Liver (tissue), 9 donors: ENCODE data around the gene MTMR2. TPM values are rescaled to one million over a fixed set of nuclear protein-coding genes. Genes with fewer than 3 reads are reported as not detected.

ENCODE experiments used
- DNase-seq: peaks from one replicate; pipeline ENCODE4 v3.0.0-alpha.2; 2017; ENCODE audit warnings: low spot score
- H3K27ac ChIP-seq, 2 donors: one replicate each; pipeline ENCODE4 v1.7.0; 2013; ENCODE audit warnings: inconsistent platforms in 2 of 2, low read length in 2 of 2, control low read depth in 1 of 2, low read depth in 1 of 2, mild to moderate bottlenecking in 1 of 2
- H3K27me3 ChIP-seq, 4 donors: one replicate each; pipeline versions ENCODE4 v1.6.1 to v1.7.0; 2013; ENCODE audit warnings: low read length in 3 of 4, inconsistent platforms in 1 of 4, mild to moderate bottlenecking in 1 of 4, moderate library complexity in 1 of 4; ENCODE audit not compliant: control insufficient read depth in 4 of 4, insufficient read depth in 4 of 4
- H3K36me3 ChIP-seq, 4 donors: one replicate each; pipeline versions ENCODE4 v1.6.1 to v1.7.0; 2013; ENCODE audit warnings: low read length in 3 of 4, mild to moderate bottlenecking in 3 of 4, low read depth in 1 of 4, moderate library complexity in 1 of 4; ENCODE audit not compliant: control insufficient read depth in 4 of 4, insufficient read depth in 3 of 4
- H3K4me1 ChIP-seq, 4 donors: one replicate each; pipeline versions ENCODE4 v1.6.1 to v1.7.0; 2013; ENCODE audit warnings: low read length in 3 of 4, mild to moderate bottlenecking in 3 of 4, moderate library complexity in 1 of 4; ENCODE audit not compliant: control insufficient read depth in 4 of 4, insufficient read depth in 4 of 4
- H3K4me3 ChIP-seq, 3 donors: one replicate each; pipeline versions ENCODE4 v1.6.1 to v1.7.0; 2013; ENCODE audit warnings: low read length in 3 of 3, control low read depth in 1 of 3, low read depth in 1 of 3, mild to moderate bottlenecking in 1 of 3
- H3K9ac ChIP-seq, 2 donors: one replicate each; pipeline ENCODE4 v1.7.0; 2013; ENCODE audit warnings: low read length in 2 of 2, mild to moderate bottlenecking in 2 of 2, moderate library complexity in 2 of 2, control low read depth in 1 of 2, low read depth in 1 of 2
- H3K9me3 ChIP-seq, 4 donors: one replicate each; pipeline versions ENCODE4 v1.6.1 to v1.7.0; 2013; ENCODE audit warnings: low read length in 3 of 4; ENCODE audit not compliant: control insufficient read depth in 4 of 4
- EGR1 ChIP-seq, 2 donors: IDR thresholded peaks; 2 replicates each; pipeline ENCODE4 v1.6.1; 2016 to 2018; ENCODE audit warnings: antibody characterized with exemption in 2 of 2, low read depth in 2 of 2
- FOXA1 ChIP-seq: IDR thresholded peaks from 2 replicates; pipeline ENCODE4 v1.6.1; 2016; ENCODE audit warnings: antibody characterized with exemption
- FOXA2 ChIP-seq: IDR thresholded peaks from 2 replicates; pipeline ENCODE4 v1.6.1; 2016; ENCODE audit warnings: antibody characterized with exemption
- GABPA ChIP-seq, 2 donors: IDR thresholded peaks in 1 of 2; conservative IDR thresholded peaks in 1 of 2; 2 replicates each; pipeline ENCODE4 v1.6.1; 2016; ENCODE audit warnings: antibody characterized with exemption in 2 of 2, mild to moderate bottlenecking in 1 of 2, moderate library complexity in 1 of 2
- HNF4A ChIP-seq, 2 donors: conservative IDR thresholded peaks; 2 replicates each; pipeline ENCODE4 v1.6.1; 2016; ENCODE audit warnings: antibody characterized with exemption in 2 of 2, mild to moderate bottlenecking in 2 of 2
- HNF4G ChIP-seq: IDR thresholded peaks from 2 replicates; pipeline ENCODE4 v1.6.1; 2016; ENCODE audit warnings: antibody characterized with exemption
- JUND ChIP-seq, 2 donors: IDR thresholded peaks; 2 replicates each; pipeline ENCODE4 v1.6.1; 2016; ENCODE audit warnings: antibody characterized with exemption in 2 of 2
- NR2F2 ChIP-seq: IDR thresholded peaks from 2 replicates; pipeline ENCODE4 v1.6.1; 2016; ENCODE audit warnings: antibody characterized with exemption
- RAD21 ChIP-seq, 2 donors: IDR thresholded peaks; 2 replicates each; pipeline ENCODE4 v1.6.1; 2016; ENCODE audit warnings: antibody characterized with exemption in 2 of 2, mild to moderate bottlenecking in 2 of 2
- RXRA ChIP-seq, 2 donors: IDR thresholded peaks; 2 replicates each; pipeline ENCODE4 v1.6.1; 2017 to 2018; ENCODE audit warnings: antibody characterized with exemption in 2 of 2, mild to moderate bottlenecking in 1 of 2
- SP1 ChIP-seq: IDR thresholded peaks from 2 replicates; pipeline ENCODE4 v1.6.1; 2018; ENCODE audit warnings: antibody characterized with exemption, mild to moderate bottlenecking
- TAF1 ChIP-seq: conservative IDR thresholded peaks from 2 replicates; pipeline ENCODE4 v1.6.1; 2016; ENCODE audit warnings: antibody characterized with exemption, mild to moderate bottlenecking
- YY1 ChIP-seq: IDR thresholded peaks from 2 replicates; pipeline ENCODE4 v1.6.1; 2016; ENCODE audit warnings: antibody characterized with exemption, mild to moderate bottlenecking
- WGBS: extraction: QIAGEN DNeasy Blood & Tissue Kit; methylation state at CpG from one replicate; pipeline ENCODE4 v1.1.7; 2013; 5-methylcytosine and 5-hydroxymethylcytosine counted together
- polyA plus RNA-seq, 2 donors: library from polyadenylated mRNA; stranded (reverse) in 1 of 2; unstranded in 1 of 2; fragments of 200-250 nt in 1 of 2; fragments of >200 nt in 1 of 2; fragmentation: Nextera tagmentation in 1 of 2; extraction: Ambion mirVana in 1 of 2; gene quantifications; one replicate each; pipeline versions ENCODE4 v1.2.1 to v1.2.3, GENCODE V29; 2013 to 2015
- total RNA-seq, 2 donors: library from RNA; depleted of rRNA; stranded (reverse); fragments of >200 nt; gene quantifications; one replicate each; pipeline ENCODE4 v1.2.3, GENCODE V29; 2014
- TF ChIP-seq, protein P1 (sequence below): IDR thresholded peaks from 2 replicates; pipeline ENCODE4 v1.6.1; 2016; ENCODE audit warnings: antibody characterized with exemption
- TF ChIP-seq, protein P2 (sequence below): IDR thresholded peaks from 2 replicates; pipeline ENCODE4 v1.6.1; 2016; ENCODE audit warnings: antibody characterized with exemption
- TF ChIP-seq, protein P3 (sequence below): IDR thresholded peaks from 2 replicates; pipeline ENCODE4 v1.6.1; 2016; ENCODE audit warnings: antibody characterized with exemption
- TF ChIP-seq, protein P4 (sequence below): IDR thresholded peaks from 2 replicates; pipeline ENCODE4 v1.6.1; 2016; ENCODE audit warnings: antibody characterized with exemption, mild to moderate bottlenecking
- TF ChIP-seq, protein P5 (sequence below): fragments of 150-350 bp; IDR thresholded peaks from 2 replicates; pipeline ENCODE4 v1.5.1; 2017; ENCODE audit warnings: improper control_type of control experiment, low read depth, low read length; ENCODE audit not compliant: missing input control
- donor health status: healthy.
- donor health status: healthy.
- donor health status: healthy.
- donor health status: healthy.
- donor health status: healthy.

The MTMR2 gene
- total and polyA plus RNA-seq, 4 donors = 2.0 to 9.5 (median 3.1) TPM

DNA sequence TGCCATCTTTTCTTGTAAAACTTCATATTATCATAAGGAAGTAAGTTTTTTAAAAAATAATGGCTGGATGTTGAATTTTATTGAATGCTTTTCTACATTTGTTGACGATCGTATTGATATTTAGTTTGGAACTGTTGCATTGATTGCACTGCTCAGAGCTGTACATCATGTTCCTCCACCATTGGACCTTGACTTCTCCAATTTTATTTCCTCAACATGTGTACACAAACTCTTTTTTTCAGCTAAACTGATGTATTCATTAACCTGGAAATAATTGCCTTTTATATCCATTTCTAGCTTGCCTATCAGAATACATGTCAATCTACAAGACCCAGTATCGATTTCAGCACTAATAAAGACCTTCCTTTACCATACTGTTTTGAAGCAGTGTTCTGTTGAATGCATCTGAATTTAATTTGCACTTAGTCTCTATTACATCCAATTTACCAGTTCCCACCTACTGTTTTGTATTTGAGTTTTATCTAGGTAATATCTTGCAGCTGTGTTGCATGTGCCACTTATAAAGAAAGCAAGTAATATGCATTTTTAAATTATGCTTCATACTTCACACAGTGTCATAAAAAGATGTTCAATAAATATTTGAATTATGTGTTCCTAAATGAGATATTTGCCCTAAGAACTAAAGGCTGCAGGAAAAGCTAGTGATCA, 128.1 kb downstream of the MTMR2 start:
- Histone ChIP-seq H3K27me3 (no peaks in the 10 kb centered on the region), H3K9ac (peak overlapping the region in 1 of 2 donors; percentile 61), H3K36me3 (peaks cover under 1 to 7% (median 4%) of the 10 kb centered on the region in 4 donors), H3K27ac (peak overlapping the region; percentile 36), H3K4me1 (peaks cover 7 to 36% (median 14%) of the 10 kb centered on the region in 4 donors), H3K9me3 (no peaks in the 10 kb centered on the region), H3K4me3 (peak overlapping the region in 1 of 3 donors; percentile 56)
- WGBS = 31% methylated on average over 3 of the region's 3 CpGs
- DNase-seq = no peak
- TF ChIP-seq GABPA (IDR thresholded peaks at IDR 0.05 in 1 of 2, conservative IDR thresholded peaks at IDR 0.05 in 1 of 2) = peak in 1 of 2 donors; percentile 51
- peak; percentile 95 for TF ChIP-seq FOXA2
- peak; percentile 95 for TF ChIP-seq HNF4G
- TF ChIP-seq HNF4A (conservative IDR thresholded peaks at IDR 0.05) = peak; percentile 94 to 98
- TF ChIP-seq NR2F2 = peak; percentile 27
- peak in 1 of 2 donors; percentile 13 for TF ChIP-seq RAD21 (IDR thresholded peaks at IDR 0.05)
- TF ChIP-seq, protein P1, sequence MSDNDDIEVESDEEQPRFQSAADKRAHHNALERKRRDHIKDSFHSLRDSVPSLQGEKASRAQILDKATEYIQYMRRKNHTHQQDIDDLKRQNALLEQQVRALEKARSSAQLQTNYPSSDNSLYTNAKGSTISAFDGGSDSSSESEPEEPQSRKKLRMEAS = peak; percentile 77
- peak in 1 of 2 donors; percentile 46 for TF ChIP-seq EGR1 (IDR thresholded peaks at IDR 0.05; ENCODE audit: low read depth in 2 of 2)
- TF ChIP-seq SP1 = peak; percentile 98
- no peak for TF ChIP-seq TAF1
- TF ChIP-seq, protein P2, sequence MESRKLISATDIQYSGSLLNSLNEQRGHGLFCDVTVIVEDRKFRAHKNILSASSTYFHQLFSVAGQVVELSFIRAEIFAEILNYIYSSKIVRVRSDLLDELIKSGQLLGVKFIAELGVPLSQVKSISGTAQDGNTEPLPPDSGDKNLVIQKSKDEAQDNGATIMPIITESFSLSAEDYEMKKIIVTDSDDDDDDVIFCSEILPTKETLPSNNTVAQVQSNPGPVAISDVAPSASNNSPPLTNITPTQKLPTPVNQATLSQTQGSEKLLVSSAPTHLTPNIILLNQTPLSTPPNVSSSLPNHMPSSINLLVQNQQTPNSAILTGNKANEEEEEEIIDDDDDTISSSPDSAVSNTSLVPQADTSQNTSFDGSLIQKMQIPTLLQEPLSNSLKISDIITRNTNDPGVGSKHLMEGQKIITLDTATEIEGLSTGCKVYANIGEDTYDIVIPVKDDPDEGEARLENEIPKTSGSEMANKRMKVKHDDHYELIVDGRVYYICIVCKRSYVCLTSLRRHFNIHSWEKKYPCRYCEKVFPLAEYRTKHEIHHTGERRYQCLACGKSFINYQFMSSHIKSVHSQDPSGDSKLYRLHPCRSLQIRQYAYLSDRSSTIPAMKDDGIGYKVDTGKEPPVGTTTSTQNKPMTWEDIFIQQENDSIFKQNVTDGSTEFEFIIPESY = peak; percentile 71
- TF ChIP-seq RXRA (IDR thresholded peaks at IDR 0.05) = peak; percentile 68 to 70
- TF ChIP-seq JUND (IDR thresholded peaks at IDR 0.05) = peak; percentile 66 to 69
- TF ChIP-seq, protein P3, sequence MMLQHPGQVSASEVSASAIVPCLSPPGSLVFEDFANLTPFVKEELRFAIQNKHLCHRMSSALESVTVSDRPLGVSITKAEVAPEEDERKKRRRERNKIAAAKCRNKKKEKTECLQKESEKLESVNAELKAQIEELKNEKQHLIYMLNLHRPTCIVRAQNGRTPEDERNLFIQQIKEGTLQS = peak; percentile 79
- TF ChIP-seq FOXA1 = peak; percentile 79
- peak; percentile 94 for TF ChIP-seq YY1
- TF ChIP-seq, protein P4, sequence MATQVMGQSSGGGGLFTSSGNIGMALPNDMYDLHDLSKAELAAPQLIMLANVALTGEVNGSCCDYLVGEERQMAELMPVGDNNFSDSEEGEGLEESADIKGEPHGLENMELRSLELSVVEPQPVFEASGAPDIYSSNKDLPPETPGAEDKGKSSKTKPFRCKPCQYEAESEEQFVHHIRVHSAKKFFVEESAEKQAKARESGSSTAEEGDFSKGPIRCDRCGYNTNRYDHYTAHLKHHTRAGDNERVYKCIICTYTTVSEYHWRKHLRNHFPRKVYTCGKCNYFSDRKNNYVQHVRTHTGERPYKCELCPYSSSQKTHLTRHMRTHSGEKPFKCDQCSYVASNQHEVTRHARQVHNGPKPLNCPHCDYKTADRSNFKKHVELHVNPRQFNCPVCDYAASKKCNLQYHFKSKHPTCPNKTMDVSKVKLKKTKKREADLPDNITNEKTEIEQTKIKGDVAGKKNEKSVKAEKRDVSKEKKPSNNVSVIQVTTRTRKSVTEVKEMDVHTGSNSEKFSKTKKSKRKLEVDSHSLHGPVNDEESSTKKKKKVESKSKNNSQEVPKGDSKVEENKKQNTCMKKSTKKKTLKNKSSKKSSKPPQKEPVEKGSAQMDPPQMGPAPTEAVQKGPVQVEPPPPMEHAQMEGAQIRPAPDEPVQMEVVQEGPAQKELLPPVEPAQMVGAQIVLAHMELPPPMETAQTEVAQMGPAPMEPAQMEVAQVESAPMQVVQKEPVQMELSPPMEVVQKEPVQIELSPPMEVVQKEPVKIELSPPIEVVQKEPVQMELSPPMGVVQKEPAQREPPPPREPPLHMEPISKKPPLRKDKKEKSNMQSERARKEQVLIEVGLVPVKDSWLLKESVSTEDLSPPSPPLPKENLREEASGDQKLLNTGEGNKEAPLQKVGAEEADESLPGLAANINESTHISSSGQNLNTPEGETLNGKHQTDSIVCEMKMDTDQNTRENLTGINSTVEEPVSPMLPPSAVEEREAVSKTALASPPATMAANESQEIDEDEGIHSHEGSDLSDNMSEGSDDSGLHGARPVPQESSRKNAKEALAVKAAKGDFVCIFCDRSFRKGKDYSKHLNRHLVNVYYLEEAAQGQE = peak; percentile 70
- TF ChIP-seq, protein P5, sequence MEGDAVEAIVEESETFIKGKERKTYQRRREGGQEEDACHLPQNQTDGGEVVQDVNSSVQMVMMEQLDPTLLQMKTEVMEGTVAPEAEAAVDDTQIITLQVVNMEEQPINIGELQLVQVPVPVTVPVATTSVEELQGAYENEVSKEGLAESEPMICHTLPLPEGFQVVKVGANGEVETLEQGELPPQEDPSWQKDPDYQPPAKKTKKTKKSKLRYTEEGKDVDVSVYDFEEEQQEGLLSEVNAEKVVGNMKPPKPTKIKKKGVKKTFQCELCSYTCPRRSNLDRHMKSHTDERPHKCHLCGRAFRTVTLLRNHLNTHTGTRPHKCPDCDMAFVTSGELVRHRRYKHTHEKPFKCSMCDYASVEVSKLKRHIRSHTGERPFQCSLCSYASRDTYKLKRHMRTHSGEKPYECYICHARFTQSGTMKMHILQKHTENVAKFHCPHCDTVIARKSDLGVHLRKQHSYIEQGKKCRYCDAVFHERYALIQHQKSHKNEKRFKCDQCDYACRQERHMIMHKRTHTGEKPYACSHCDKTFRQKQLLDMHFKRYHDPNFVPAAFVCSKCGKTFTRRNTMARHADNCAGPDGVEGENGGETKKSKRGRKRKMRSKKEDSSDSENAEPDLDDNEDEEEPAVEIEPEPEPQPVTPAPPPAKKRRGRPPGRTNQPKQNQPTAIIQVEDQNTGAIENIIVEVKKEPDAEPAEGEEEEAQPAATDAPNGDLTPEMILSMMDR = no peak
